CD1c-positive myeloid dendritic cell (primary cell): Measurements from ENCODE around the gene SLC36A2.

ENCODE experiments used
- DNase-seq: peaks from one replicate; pipeline ENCODE4 v3.0.0-alpha.2; 2016; ENCODE audit errors: extremely low spot score

Gene SLC36A2

GRCh38 chr5:151283120-151283825 is 64.1 kb downstream of the SLC36A2 start:
- DNase-seq: no peak

- no peak for DNase-seq
Observed at GRCh38 chr5:151281001-151281639, 66.2 kb downstream of the SLC36A2 start.

GRCh38 chr5:151280443-151280842 is 66.9 kb downstream of the SLC36A2 start:
- DNase-seq: no peak

GRCh38 chr5:151278845-151279244 is 68.5 kb downstream of the SLC36A2 start:
- no peak for DNase-seq

- no peak for DNase-seq
Observed at GRCh38 chr5:151275803-151276202, 71.6 kb downstream of the SLC36A2 start.

- DNase-seq: no peak
Observed at GRCh38 chr5:151274666-151275065, 72.7 kb downstream of the SLC36A2 start.

GRCh38 chr5:151271336-151271735 is 76.0 kb downstream of the SLC36A2 start:
- peak; percentile 47 for DNase-seq

GRCh38 chr5:151270599-151270998 is 76.8 kb downstream of the SLC36A2 start:
- DNase-seq: peak; percentile 80

GRCh38 chr5:151267491-151268260 is 79.7 kb downstream of the SLC36A2 start:
- no peak for DNase-seq
